Gastrocnemius medialis (tissue), 4 donors: ENCODE measurements around the gene EVI5. TPM values are rescaled to one million over a fixed set of nuclear protein-coding genes. Genes with fewer than 3 reads are reported as not detected.
"Not testable (repeated sequence)": the region's sequence is repeated elsewhere in the genome, so short reads cannot be mapped to it uniquely, and the experiment has no call there.

Experiments
- ATAC-seq, 2 donors: fragments of 150-250 bp; one replicate each; pipeline ENCODE4 v1.9.1; 2016
- DNase-seq, 2 donors: peaks; one replicate each; pipeline ENCODE4 v3.0.0-alpha.2; 2019
- H3K27ac ChIP-seq, 4 donors: fragments of 200-600 bp; sonication (generic); 1 replicate in 1 of 4; 2 replicates in 3 of 4; pipeline ENCODE4 v1.5.1; 2016 to 2018; ENCODE audit warnings: mild to moderate bottlenecking in 2 of 4, moderate library complexity in 1 of 4
- H3K27me3 ChIP-seq, 3 donors: fragments of 200-600 bp; sonication (generic) in 2 of 3; 1 replicate in 1 of 3; 2 replicates in 2 of 3; pipeline versions ENCODE4 v1.5.1 to v1.6.0; 2016 to 2019; ENCODE audit warnings: mild to moderate bottlenecking in 1 of 3, moderate library complexity in 1 of 3
- H3K36me3 ChIP-seq, 2 donors: fragments of 200-600 bp; sonication (generic) in 1 of 2; one replicate each; pipeline ENCODE4 v1.5.1; 2017 to 2018
- H3K4me1 ChIP-seq, 2 donors: fragments of 200-600 bp; sonication (generic) in 1 of 2; one replicate each; pipeline ENCODE4 v1.5.1; 2016 to 2017; ENCODE audit warnings: mild to moderate bottlenecking in 2 of 2
- H3K4me3 ChIP-seq, 4 donors: fragments of 200-600 bp; sonication (generic) in 3 of 4; 1 replicate in 1 of 4; 2 replicates in 3 of 4; pipeline ENCODE4 v1.5.1; 2016 to 2019; ENCODE audit warnings: mild to moderate bottlenecking in 2 of 4
- H3K9me3 ChIP-seq, 3 donors: fragments of 200-600 bp; sonication (generic) in 2 of 3; 1 replicate in 1 of 3; 2 replicates in 2 of 3; pipeline ENCODE4 v1.5.1; 2016 to 2019
- POLR2A ChIP-seq, 2 donors: fragments of 450-650 bp; IDR thresholded peaks; one replicate each; pipeline ENCODE4 v1.6.1; 2017; ENCODE audit warnings: antibody characterized with exemption in 2 of 2, mild to moderate bottlenecking in 2 of 2, moderate library complexity in 2 of 2
- in situ Hi-C, 4 donors: fragments of 200-750 bp; cut with MboI; loops; one replicate each; pipeline versions ENCODE4 v1.15.0 to v1.8.0; 2017; ENCODE audit warnings: low sequenced_read_pairs in 4 of 4
- intact Hi-C: fragments of 100-400 bp; cut with DNase I; formaldehyde crosslinking; loops from one replicate; pipeline ENCODE4 v1.15.1; 2023; ENCODE audit warnings: low total_unique reads
- total RNA-seq, 4 donors: library from RNA; depleted of rRNA; stranded (reverse); fragments of >200 nt; gene quantifications; one replicate each; pipeline versions ENCODE4 v1.1.0 to v1.2.3, GENCODE V29; 2016
- TF ChIP-seq, protein P1 (sequence below), 5 experiments: fragments of 450-650 bp in 3 of 5; fragments of 200-600 bp in 2 of 5; sonication (generic) in 2 of 5; IDR thresholded peaks in 4 of 5; conservative IDR thresholded peaks in 1 of 5; 1 replicate in 4 of 5; 2 replicates in 1 of 5; pipeline ENCODE4 v1.5.1; 2016 to 2019; ENCODE audit warnings: antibody characterized with exemption in 5 of 5, mild to moderate bottlenecking in 3 of 5, moderate library complexity in 3 of 5

EVI5 gene
- total RNA-seq, 4 donors from 2014 or later, result 4.6 to 12.5 (median 8.2) TPM

DNA sequence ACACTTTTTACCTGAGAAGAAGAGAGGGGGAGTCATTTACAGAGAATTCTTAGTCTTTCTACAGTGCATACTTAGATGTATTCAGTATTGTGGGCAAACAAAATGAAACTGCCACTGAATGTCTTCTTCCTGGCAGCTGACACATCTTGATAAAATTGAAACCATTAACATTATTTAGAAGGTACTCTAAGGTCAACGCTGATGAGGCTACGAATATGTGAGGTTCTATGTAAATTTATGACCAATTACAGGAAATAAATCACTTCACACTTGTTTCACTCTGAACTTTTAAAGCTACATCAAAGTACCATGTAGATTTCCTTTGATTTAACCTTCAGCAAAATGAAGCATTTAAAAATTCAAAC lies 246.9 kb downstream of the EVI5 start:
- H3K36me3 ChIP-seq, result no peaks in the 10 kb centered on the region
- TF ChIP-seq POLR2A (IDR thresholded peaks at IDR 0.05), result no peak
- TF ChIP-seq, protein P1, sequence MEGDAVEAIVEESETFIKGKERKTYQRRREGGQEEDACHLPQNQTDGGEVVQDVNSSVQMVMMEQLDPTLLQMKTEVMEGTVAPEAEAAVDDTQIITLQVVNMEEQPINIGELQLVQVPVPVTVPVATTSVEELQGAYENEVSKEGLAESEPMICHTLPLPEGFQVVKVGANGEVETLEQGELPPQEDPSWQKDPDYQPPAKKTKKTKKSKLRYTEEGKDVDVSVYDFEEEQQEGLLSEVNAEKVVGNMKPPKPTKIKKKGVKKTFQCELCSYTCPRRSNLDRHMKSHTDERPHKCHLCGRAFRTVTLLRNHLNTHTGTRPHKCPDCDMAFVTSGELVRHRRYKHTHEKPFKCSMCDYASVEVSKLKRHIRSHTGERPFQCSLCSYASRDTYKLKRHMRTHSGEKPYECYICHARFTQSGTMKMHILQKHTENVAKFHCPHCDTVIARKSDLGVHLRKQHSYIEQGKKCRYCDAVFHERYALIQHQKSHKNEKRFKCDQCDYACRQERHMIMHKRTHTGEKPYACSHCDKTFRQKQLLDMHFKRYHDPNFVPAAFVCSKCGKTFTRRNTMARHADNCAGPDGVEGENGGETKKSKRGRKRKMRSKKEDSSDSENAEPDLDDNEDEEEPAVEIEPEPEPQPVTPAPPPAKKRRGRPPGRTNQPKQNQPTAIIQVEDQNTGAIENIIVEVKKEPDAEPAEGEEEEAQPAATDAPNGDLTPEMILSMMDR (IDR thresholded peaks at IDR 0.05 in 4 of 5, conservative IDR thresholded peaks at IDR 0.05 in 1 of 5), result no peak
- DNase-seq (no peak), ATAC-seq (no peak)
- no peak overlapping the region for H3K4me3 ChIP-seq
- in situ Hi-C loops, result no loop called here
- no peaks in the 10 kb centered on the region for H3K27me3 ChIP-seq
- no peaks in the 10 kb centered on the region for H3K4me1 ChIP-seq
- no peak overlapping the region for H3K27ac ChIP-seq
- no peaks in the 10 kb centered on the region for H3K9me3 ChIP-seq
- intact Hi-C loops, result no loop called here

DNA sequence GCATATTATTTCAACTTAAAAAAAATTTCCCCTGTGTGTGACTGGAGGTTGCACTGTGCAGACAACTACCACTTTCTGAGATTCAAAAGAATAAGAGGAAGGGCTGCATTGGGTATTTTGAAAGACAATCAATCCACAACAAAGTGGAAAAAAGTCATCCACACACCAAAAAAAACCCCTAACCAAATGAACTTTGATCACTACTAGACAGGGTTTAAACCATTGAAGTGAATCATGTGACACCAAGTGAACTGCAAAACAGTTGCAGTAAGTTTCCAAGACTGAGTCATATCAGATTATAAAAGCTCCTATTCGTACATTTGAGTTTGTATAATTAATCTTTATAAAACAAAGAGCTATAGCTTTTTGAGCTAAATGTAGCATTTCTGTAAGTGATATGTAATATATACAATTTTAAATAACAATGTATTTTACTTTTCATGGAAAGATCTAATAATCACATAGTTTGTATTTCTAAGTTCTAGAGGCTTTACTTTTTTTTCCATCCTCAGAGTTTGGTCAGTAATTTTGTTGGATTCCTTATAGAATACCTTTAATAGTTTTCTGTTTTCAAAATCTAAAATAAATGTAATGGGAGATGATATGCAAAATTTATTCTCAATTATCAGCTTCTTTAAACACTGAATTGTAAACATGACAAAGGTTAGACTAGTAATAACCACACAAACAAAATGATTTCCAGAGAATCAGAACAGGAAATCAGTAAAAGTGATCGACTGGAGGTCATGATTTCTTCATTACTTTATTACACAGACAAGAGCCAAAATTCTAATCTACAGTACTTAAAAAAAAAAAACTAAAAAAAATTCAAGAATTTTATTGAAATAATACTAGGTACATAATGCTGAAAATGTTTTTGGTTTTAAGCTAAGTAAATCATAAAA lies 247.7 kb downstream of the EVI5 start:
- intact Hi-C loops (no loop called here), in situ Hi-C loops (no loop called here)
- Histone ChIP-seq H3K9me3 (no peaks in the 10 kb centered on the region), H3K36me3 (no peaks in the 10 kb centered on the region), H3K27ac (no peak overlapping the region), H3K4me3 (no peak overlapping the region), H3K4me1 (no peaks in the 10 kb centered on the region), H3K27me3 (no peaks in the 10 kb centered on the region)
- no peak for DNase-seq
- no peak for ATAC-seq
- TF ChIP-seq, protein P1 (IDR thresholded peaks at IDR 0.05 in 4 of 5, conservative IDR thresholded peaks at IDR 0.05 in 1 of 5), result no peak
- TF ChIP-seq POLR2A (IDR thresholded peaks at IDR 0.05), result no peak

DNA sequence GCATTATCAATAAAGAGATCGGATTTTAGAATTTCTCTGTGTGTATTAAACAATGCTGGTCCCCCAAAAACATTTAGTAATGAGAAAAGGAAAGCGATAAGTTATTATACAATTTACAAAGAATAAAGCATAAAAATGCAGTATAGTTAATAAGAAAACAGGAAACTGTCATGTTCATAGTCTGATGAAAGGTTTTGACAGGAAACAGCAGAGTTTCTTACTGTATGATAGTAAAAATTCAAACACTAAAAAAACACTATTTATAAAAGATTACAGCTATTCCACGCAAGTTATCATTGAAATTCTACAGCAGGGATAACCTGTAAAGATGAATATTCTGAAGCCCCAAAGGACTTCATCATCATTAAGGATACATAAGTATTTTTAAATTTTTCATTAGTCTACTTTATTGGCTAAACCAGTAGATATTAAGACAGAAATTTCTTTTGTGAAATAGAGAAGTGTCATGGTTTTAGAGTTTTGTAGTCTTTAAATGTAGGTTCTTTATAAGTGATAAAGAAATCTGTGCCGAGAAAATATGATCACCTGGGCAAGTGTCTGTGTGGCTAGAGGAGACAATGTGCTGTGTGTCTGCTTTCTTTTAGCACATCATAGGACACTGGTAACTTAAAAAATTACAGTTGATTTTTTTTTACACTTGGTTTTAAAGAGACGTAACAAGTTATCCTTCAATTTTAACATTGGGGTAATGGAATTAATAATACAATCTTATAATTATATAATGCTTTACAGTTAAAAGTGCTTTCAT lies 248.5 kb downstream of the EVI5 start:
- Histone ChIP-seq H3K9me3 (no peaks in the 10 kb centered on the region), H3K4me3 (no peak overlapping the region), H3K4me1 (no peaks in the 10 kb centered on the region), H3K36me3 (no peaks in the 10 kb centered on the region), H3K27ac (no peak overlapping the region), H3K27me3 (no peaks in the 10 kb centered on the region)
- intact Hi-C loops (no loop called here), in situ Hi-C loops (no loop called here)
- no peak for TF ChIP-seq POLR2A (IDR thresholded peaks at IDR 0.05)
- TF ChIP-seq, protein P1 (IDR thresholded peaks at IDR 0.05 in 4 of 5, conservative IDR thresholded peaks at IDR 0.05 in 1 of 5), result no peak
- DNase-seq, result no peak
- ATAC-seq, result no peak

DNA sequence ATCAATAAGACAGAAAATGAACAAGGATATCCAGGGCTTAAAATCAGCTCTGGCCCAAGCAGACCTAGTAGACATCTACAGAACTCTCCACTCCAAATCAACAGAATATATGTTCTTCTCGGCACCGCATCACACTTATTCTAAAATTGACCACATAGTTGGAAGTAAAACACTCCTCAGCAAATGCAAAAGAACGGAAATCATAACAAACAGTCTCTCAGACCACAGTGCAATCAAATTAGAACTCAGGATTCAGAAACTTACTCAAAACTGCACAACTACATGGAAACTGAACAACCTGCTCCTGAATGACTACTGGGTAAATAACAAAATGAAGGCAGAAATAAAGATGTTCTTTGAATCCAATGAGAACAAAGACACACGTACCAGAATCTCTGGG lies 252.5 kb downstream of the EVI5 start:
- H3K27me3 ChIP-seq, intact Hi-C loops, DNase-seq, H3K4me1 ChIP-seq, H3K9me3 ChIP-seq, in situ Hi-C loops, H3K36me3 ChIP-seq, H3K27ac ChIP-seq, ATAC-seq, H3K4me3 ChIP-seq: not testable (repeated sequence)

DNA sequence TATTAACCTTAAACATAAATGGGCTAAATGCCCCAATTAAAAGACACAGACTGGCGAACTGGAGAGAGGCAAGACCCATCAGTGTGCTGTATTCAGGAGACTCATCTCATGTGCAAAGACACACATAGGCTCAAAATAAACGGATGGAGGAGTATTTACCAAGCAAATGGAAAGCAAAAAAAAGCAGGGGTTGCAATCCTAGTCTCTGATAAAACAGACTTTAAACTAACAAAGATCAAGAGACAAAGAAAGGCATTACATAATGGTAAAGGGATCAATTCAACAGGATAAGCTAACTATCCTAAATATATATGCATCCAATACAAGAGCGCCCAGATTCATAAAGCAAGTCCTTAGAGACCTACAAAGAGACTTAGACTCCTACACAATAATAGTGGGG lies 253.0 kb downstream of the EVI5 start:
- in situ Hi-C loops, DNase-seq, intact Hi-C loops, H3K4me1 ChIP-seq, H3K36me3 ChIP-seq, H3K27me3 ChIP-seq, ATAC-seq, H3K4me3 ChIP-seq, H3K27ac ChIP-seq, H3K9me3 ChIP-seq: not testable (repeated sequence)
